GM19240 (cell line): Measurements from ENCODE around the gene THBS1.

Experiments used
- DNase-seq: peaks from one replicate; pipeline ENCODE4 v3.0.0; 2011; ENCODE audit warnings: low spot score; ENCODE audit not compliant: insufficient read length

THBS1 gene

GRCh38 chr15:39602143-39602542, 21.3 kb downstream of the THBS1 start:
- no peak for DNase-seq

GRCh38 chr15:39605146-39605545, 24.3 kb downstream of the THBS1 start:
- no peak for DNase-seq

- DNase-seq: no peak
These were observed 27.6 kb downstream of the THBS1 start for GRCh38 chr15:39608185-39609139.

- no peak for DNase-seq
These were observed 28.5 kb downstream of the THBS1 start for GRCh38 chr15:39609166-39609916.

- no peak for DNase-seq
These were observed 29.8 kb downstream of the THBS1 start for GRCh38 chr15:39610665-39611064.

- no peak for DNase-seq
These were observed 32.4 kb downstream of the THBS1 start for GRCh38 chr15:39613271-39613670.

GRCh38 chr15:39613861-39614260, 33.0 kb downstream of the THBS1 start:
- no peak for DNase-seq

- no peak for DNase-seq
These were observed 36.0 kb downstream of the THBS1 start for GRCh38 chr15:39616731-39617455.

- no peak for DNase-seq
These were observed 37.4 kb downstream of the THBS1 start for GRCh38 chr15:39618063-39618823.

- no peak for DNase-seq
These were observed 40.3 kb downstream of the THBS1 start for GRCh38 chr15:39621210-39621609.

GRCh38 chr15:39621976-39622375, 41.1 kb downstream of the THBS1 start:
- DNase-seq: no peak

GRCh38 chr15:39622660-39623516, 42.0 kb downstream of the THBS1 start:
- DNase-seq: no peak

- peak; percentile 4 for DNase-seq
These were observed 42.7 kb downstream of the THBS1 start for GRCh38 chr15:39623529-39623931.

- DNase-seq: no peak
These were observed 43.9 kb downstream of the THBS1 start for GRCh38 chr15:39624806-39625205.

- DNase-seq: no peak
These were observed 44.6 kb downstream of the THBS1 start for GRCh38 chr15:39625451-39625850.

- no peak for DNase-seq
These were observed 45.0 kb downstream of the THBS1 start for GRCh38 chr15:39625856-39626255.

GRCh38 chr15:39627451-39628143, 46.7 kb downstream of the THBS1 start:
- DNase-seq: no peak

GRCh38 chr15:39628144-39628508, 47.2 kb downstream of the THBS1 start:
- no peak for DNase-seq

- no peak for DNase-seq
These were observed 47.8 kb downstream of the THBS1 start for GRCh38 chr15:39628546-39629257.
